GM19025 (cell line): ENCODE results near the gene PLEKHG7.

ENCODE experiments used
- ATAC-seq: cut with Tn5 transposase; IDR thresholded peaks from one replicate; pipeline ENCODE4 v1.9.1; 2021; ENCODE audit warnings: mild to moderate bottlenecking, low read depth, moderate library complexity; ENCODE audit not compliant: unreplicated experiment

The PLEKHG7 gene

GRCh38 chr12:92706594-92706993 lies 3.8 kb downstream of the PLEKHG7 start:
- no peak for ATAC-seq

GRCh38 chr12:92707926-92708325 lies 5.1 kb downstream of the PLEKHG7 start:
- ATAC-seq = no peak

- ATAC-seq = no peak
These were observed 12.8 kb downstream of the PLEKHG7 start for GRCh38 chr12:92715625-92716024.

- no peak for ATAC-seq
These were observed 14.4 kb downstream of the PLEKHG7 start for GRCh38 chr12:92717202-92717601.

- no peak for ATAC-seq
These were observed 15.7 kb downstream of the PLEKHG7 start for GRCh38 chr12:92718483-92718990.

- ATAC-seq = no peak
These were observed 16.9 kb downstream of the PLEKHG7 start for GRCh38 chr12:92719674-92720073.

GRCh38 chr12:92721130-92721529 lies 18.3 kb downstream of the PLEKHG7 start:
- ATAC-seq = no peak

- ATAC-seq = no peak
These were observed 18.9 kb downstream of the PLEKHG7 start for GRCh38 chr12:92721656-92722055.

GRCh38 chr12:92722897-92723296 lies 20.1 kb downstream of the PLEKHG7 start:
- no peak for ATAC-seq

- ATAC-seq = no peak
These were observed 24.1 kb downstream of the PLEKHG7 start for GRCh38 chr12:92726850-92727249.

GRCh38 chr12:92729773-92730305 lies 27.1 kb downstream of the PLEKHG7 start:
- no peak for ATAC-seq

- no peak for ATAC-seq
These were observed 28.0 kb downstream of the PLEKHG7 start for GRCh38 chr12:92730758-92731157.

- no peak for ATAC-seq
These were observed 29.4 kb downstream of the PLEKHG7 start for GRCh38 chr12:92732216-92732615.

GRCh38 chr12:92732716-92733115 lies 29.9 kb downstream of the PLEKHG7 start:
- no peak for ATAC-seq

GRCh38 chr12:92733181-92733580 lies 30.4 kb downstream of the PLEKHG7 start:
- no peak for ATAC-seq

GRCh38 chr12:92733661-92734060 lies 30.9 kb downstream of the PLEKHG7 start:
- ATAC-seq = no peak

- ATAC-seq = no peak
These were observed 32.4 kb downstream of the PLEKHG7 start for GRCh38 chr12:92735131-92735721.

- no peak for ATAC-seq
These were observed 33.8 kb downstream of the PLEKHG7 start for GRCh38 chr12:92736605-92737004.

- ATAC-seq = no peak
These were observed 35.4 kb downstream of the PLEKHG7 start for GRCh38 chr12:92737855-92738850.

- no peak for ATAC-seq
These were observed 36.3 kb downstream of the PLEKHG7 start for GRCh38 chr12:92739113-92739512.

GRCh38 chr12:92740411-92740810 lies 37.6 kb downstream of the PLEKHG7 start:
- ATAC-seq = no peak
